Stromal cell of bone marrow (primary cell): ENCODE measurements around the gene RPA3.
"Not testable (repeated sequence)": the region's sequence is repeated elsewhere in the genome, so short reads cannot be mapped to it uniquely, and the experiment has no call there.

Source experiments
- DNase-seq: peaks from one replicate; pipeline ENCODE4 v3.0.0-alpha.2; 2012; ENCODE audit warnings: low read depth

Gene RPA3

DNA sequence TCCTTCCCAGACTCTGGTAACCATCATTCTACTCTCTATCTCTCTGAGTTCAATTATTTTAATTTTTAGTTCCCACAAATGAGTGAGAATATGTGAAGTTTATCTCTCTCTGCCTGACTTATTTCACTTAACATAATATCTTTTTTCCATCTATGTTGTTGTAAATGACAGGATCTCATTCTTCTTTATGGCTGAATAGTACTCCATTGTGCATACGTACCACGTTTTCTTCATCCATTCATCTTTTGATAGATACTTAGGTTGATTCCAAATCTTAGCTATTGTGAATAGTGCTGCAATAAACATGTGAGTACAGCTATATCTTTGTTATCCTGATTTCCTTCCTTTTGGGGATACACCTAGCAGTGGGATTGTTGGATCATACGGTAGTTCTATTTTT is 23.9 kb downstream of the RPA3 start:
- DNase-seq: no peak

DNA sequence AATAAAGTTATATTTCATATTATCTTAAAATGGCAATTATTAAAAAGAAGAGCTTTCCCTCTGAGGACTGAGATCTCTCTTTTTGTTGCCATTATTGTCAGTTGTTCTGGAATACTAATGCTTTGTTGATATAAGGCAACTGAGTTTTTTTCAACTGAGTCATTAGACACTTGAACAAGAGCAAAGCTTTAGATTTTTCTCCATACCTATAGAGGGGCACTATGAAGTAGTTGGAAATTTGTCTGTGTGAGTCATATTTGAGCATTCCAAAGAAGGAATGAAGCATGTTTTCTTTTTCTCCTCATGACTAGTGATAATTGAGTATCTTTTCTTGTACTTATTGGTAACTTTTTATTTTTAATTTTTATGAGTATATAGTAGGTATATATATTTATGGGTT is 24.5 kb downstream of the RPA3 start:
- peak; percentile 16 for DNase-seq

DNA sequence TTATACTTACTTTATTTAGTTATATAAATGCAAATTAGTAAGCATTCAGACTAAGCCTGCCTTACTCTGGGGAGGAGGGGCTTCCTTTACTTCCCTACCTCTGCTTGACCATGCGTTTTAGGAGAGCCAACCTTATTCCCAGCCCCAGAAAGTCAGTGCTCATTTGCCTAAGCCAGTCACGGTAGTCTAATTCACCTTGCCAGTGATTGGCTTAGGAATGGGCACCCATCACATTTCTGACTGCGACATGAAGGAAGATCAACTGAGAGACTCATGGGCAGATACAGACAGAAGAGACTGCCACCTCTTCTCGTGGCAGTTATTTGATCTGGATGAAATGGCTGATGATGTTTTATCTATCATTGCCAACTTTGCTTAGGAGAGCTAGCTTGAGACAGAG is 29.5 kb downstream of the RPA3 start:
- DNase-seq: no peak

DNA sequence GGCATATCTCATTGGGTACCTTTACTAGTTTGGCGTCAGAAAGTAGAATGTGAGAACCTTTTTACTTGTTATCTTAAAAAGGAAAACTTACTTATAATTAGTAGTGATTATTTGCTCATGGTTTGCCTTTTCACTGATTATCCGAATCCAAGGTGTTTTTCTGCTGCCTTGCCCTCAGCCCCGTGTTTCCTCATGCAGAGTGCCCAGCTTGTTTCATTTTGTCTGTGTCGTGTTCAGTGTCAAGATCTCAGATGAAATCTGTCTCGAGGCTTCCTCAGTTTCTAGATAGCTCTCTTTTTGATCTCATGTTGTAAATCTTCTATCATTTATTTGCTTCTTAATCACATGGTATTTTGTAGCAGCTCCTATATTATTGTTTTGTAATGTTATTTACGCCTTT is 30.1 kb downstream of the RPA3 start:
- DNase-seq: no peak

DNA sequence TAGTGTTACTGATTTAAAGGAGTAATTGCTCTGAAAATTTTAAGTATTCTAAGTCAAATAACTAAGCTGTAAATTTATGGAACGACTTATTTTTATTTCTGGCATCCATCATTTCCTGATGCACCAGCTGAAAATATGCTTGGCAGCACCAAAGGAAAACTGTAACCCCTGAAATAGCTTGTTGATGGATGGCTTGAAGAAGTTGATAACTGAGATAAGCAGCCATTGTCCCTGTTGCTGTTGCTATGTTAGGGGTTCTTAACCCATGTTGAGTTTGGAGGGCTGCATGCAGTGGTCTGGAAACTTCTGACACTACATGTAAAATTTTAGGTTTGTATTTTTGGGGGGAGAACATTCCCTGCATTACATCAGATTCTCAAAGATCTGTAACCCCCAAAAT is 30.6 kb downstream of the RPA3 start:
- DNase-seq: no peak

DNA sequence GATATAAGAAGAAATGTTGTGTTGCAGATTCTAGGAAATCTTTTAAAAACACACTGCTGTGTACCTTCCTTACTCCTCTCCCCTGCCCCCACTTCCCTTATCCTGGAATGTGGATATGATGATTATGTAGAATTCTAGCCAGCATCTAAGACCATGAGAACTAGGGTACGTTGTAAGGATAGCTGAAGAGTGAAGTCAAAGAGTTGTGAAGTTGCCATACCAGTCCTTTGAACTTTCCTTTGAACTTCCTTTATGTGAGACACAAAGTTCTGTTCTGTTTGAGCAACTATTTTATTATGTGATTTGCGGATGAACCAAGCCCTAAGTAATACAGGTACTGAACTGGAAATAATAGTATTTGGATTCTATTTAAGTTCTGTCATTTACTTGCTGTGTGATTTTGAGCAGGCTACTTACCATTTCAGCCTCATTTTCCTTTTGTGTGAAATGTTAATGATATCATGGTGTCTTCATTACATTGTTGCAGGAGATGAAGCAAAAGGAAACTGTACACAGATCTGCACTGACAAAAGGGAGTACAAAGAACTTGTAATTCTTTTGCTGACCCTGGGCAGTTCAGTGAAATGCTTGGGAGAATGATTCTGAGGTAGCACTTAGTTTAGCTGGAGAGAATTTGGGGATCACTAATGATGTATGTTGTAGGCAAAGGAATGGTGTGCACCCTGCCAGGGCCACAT is 31.4 kb downstream of the RPA3 start:
- no peak for DNase-seq

DNA sequence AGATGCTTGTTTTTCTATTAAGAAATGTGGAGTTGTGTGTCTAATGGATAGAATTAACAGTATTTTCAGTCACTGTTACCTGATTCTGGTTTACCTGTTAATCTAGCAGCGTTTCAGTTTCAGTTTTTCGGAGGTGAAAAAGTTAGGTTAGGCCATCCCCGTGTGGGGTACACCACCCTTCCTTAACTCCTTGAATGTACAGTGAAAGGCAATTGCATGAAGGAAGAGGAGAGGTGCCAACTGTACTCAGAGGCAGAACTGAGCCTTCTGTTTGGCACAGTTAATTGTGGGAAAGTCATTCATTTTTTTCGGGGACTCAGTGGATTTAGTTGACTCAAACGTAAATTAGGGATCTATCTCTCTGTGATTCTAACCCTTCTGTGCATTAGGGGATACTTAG is 35.5 kb downstream of the RPA3 start:
- no peak for DNase-seq

DNA sequence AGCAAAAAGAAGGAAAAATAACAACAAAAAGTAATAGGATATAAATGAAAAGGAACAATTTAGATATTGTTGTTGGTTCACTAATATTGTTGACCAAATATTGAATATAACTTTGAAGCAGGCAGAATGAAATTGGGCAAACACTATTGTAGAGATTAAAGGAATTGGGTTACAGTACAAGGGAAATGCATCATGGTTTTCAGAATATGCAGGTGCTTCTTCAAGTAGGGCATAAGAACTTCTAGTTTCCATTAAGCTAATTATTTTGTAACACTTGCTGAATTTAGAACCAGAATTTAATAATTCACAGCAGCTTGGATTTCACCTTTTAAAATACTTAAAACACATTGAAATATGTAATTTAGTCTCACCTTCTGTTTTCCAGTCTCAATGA is 36.5 kb downstream of the RPA3 start:
- DNase-seq: no peak

DNA sequence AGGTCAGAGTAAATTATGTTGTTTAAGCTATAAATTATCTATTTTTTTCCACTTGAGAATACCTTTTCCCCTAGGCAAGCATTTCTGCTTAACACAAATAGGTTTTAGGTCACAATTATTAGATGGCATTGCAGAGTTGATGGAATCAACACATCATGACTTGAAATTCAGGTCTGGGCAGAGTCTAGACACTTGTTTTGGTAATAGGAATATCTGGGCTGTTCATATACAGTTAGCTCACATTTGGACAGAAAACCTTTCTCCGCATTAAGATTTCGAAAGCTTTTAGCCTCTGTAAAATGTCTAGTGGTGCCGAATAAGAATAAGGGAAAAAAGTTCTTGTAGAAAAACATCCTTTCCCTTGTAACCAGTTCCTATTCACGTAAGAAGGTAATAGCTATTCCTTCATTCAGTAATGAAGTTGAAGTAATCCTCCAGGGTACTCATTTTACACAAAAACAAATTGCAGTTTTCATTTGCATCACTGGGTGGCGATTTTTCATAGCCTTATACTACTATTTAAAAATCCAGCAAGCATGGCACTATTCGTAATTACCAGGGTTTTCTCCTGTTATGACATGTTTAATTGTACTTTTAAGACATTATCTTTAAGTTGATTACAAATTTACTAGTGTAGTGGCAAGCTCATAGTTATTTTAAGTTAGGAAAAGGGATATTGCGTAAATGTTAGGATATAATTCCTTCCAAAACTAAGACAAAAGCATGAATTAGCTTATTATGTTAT is 37.0 kb downstream of the RPA3 start:
- DNase-seq: peak; percentile 57

DNA sequence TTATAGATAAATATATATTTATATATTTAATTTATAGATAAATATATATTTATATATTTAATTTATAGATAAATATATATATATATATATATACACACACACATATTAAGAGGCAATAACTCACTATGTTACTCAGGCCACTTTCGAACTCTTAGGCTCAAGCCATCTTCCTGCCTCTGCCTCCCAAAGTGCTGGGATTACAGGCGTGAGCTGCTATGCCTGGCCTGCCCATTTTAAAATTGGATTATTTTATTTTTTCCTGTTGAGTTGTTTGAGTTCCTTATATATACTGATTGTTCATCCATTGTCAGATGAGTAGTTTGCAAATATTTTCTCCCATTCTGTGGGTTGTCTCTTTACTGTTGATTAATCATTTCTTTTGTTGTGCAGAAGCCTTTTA is 38.8 kb downstream of the RPA3 start:
- DNase-seq: not testable (repeated sequence)

DNA sequence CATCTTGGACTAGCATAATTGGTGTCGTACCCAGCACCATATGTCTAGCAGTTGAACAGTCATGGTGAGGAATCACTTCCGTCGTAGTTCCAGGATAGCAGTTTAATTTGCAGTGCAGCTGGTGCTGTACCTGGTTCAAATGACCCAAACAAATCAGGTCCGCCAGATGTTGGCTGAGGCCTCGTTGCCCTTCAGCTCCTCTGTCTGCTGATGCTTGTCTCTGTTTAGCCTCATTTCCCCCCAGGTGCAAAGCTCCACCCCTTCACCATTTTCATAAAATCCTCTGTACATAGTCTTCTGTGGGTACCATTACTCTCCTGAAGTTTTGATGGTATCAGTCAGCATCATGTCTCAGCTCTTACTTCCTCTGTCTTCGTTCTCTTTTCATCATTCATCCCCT is 42.7 kb downstream of the RPA3 start:
- no peak for DNase-seq

DNA sequence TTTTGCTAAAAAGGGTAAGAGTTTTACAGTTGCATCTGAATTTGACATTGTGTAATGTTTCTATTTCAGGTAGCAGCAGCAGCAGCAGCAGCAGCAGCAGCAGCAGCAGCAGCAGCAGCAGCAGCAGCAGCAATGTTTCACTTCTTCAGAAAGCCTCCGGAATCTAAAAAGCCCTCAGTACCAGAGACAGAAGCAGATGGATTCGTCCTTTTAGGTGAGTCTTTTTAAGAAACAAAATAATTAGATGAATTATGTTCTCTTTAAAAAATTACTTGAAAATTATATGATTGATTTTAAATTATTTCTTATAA is 45.2 kb downstream of the RPA3 start:
- DNase-seq: no peak

DNA sequence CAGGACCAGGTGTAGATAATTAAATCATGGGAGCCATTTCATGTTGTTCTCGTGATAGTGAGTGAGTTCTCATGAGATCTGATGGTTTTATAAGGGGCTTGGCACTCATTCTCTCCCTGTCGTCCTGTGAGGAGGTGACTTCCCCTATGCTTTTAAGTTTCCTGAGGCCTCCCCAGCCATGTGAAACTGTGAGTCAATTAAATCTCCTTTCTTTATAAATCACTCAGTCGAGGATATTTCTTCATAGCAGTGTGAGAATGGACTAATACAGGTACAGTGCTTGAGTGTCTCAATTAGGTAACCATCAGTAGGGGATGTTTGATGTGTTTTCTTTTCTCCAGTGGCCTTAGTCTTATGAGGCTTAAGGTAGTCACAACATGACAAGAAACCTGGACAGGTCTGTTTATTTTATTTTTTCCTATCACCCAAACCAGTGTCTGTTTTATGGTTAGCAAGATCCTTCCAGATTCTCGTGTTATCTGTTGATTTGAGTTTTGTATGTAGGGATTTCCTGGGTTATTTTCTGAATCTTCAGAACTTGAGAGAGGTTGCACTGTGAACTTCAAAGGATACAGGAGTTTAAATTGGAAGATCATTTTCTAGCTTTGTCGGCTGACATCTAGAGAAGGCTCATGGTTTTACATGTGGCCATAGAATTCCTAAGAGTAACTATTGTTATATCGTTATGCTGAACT is 45.7 kb downstream of the RPA3 start:
- DNase-seq: no peak

DNA sequence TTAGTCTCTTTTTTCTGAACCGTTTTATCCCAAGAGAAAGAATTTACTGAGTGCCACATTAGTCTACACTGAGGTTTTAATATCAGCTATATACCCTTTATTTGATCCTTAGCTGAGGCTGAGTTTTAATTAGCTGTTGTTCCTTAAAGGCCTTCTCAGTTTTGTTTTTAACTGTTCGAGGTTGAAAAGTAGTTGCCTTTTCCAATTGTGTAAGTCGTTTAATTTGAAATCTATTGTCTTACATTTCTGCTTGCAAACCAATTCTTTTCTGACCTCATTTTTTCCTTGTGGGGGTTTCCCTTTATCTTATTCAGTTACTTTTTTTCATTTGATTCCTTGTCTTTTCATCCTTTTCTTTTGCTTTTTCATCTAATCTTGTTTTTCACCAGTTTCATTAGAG is 47.0 kb downstream of the RPA3 start:
- no peak for DNase-seq

DNA sequence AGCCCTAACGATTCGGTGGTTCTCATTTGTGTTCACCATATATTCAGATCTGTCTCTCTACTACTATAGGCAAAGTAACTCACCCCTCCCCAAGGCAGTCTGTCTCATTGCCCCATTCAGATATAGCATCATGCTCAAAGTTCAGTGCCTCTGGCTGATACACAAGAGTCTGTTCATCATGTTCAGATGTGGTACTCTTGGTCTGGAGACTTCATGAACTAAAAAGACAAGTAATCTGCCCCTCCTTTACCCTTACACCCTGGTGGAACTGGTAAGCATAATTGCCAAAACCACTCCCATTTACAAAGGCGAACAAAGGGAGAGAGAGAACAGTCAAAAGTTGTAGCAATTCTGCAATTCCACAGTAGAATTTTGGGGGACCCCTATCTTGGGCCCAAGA is 47.9 kb downstream of the RPA3 start:
- no peak for DNase-seq

DNA sequence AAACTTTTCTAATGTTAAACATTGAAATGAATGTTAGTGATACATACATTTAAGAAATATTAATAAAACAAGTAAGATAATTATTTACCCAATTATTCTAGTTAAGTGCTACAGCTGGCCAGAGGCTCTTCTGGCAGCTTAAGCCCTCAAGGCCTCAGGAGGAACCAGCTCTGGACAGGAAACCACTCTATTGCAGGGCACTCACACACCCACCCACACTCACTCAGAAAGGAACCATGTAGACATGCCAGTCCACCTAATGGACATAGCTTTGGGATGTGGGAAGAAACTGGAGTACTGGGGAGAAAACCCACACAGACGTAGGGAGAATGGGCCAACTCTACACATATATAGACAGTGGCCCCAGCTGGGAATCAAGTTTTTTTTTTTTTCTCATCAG is 49.7 kb downstream of the RPA3 start:
- no peak for DNase-seq

DNA sequence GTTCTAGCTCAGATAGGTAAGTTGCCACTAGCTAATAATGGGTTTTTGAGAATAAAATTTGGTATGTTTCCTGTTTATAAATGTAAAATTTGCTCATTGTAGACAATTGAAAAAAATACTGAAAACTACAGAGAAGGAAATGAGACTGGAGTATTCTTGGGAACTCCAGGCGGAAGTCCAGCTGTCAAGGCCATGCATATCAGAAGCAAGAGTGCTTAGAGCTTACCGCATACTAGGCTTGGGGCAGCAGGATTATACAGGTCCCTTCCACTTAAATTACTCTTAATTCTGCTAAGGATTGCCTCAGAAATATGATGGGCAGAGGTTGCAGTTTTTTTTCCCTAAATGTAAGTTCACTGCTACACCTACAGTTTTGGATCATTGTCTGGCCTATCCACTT is 51.2 kb downstream of the RPA3 start:
- no peak for DNase-seq

DNA sequence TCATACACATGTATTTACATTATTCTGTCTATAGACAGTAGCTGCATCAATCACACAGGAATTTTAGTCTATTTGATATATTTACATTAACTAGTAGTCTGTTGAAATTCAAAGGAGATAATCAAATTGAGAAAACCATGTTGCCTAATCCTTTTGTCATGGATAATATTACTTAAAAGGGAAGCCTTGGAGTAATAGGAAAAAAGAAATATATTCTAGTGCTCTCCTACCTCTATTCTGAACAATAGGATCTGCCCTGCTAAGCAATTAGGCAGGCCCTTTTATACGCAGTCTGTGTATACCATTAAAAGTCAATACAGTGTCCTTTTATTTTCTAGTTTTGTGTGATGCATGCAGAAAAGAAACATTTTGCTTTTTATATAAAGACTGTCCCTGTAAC is 53.4 kb downstream of the RPA3 start:
- no peak for DNase-seq

DNA sequence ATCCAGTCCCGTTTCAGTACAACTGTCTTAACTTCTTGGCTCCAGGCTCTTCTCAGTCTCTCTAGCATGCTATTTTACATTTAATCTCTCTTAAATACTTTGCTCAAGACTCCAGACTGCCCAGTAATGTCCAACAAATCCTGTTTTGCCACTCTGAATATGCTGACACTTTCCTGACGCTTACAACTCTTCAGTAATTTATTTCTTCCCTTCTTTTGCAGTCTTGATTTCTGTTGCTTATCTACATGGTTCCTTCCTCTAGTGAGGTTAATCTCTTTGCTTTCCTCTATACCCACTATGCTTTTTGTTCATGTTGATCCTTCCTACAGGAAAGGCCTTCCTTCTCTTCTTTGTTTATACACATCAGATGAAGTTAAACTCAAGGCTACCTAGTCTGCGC is 54.1 kb downstream of the RPA3 start:
- no peak for DNase-seq

DNA sequence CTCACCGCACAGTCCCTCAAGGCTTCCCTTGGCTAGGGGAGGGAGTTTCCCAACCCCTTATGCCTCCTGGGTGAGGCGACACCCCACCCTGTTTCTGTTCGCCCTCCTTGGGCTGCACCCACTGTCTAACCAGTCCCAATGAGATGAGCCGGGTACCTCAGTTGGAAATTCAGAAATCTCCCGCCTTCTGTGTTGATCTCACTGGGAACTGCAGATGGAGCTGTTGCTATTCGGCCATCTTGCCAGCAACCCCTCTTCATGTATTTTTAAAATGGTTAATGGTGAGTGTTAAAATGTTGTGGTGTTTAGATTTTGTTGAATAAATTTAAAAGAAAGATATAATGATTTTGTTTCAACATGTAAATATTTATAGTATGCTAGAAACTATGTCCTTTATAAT is 55.9 kb downstream of the RPA3 start:
- DNase-seq: no peak

DNA sequence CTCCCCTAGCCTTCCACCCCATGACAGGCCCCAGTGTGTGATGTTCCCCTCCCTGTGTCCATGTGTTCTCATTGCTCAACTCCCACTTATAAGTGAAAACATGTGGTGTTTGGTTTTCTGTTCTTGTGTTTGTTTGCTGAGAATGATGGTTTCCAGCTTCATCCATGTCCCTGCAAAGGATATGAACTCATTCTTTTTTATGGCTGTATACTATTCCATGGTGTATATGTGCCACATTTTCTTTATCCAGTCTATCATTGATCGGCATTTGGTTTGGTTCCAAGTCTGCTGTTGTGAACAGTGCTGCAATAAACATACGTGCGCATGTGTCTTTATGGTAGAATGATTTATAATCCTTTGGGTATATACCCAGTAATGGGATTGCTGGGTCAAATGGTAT is 61.9 kb downstream of the RPA3 start:
- DNase-seq: not testable (repeated sequence)

DNA sequence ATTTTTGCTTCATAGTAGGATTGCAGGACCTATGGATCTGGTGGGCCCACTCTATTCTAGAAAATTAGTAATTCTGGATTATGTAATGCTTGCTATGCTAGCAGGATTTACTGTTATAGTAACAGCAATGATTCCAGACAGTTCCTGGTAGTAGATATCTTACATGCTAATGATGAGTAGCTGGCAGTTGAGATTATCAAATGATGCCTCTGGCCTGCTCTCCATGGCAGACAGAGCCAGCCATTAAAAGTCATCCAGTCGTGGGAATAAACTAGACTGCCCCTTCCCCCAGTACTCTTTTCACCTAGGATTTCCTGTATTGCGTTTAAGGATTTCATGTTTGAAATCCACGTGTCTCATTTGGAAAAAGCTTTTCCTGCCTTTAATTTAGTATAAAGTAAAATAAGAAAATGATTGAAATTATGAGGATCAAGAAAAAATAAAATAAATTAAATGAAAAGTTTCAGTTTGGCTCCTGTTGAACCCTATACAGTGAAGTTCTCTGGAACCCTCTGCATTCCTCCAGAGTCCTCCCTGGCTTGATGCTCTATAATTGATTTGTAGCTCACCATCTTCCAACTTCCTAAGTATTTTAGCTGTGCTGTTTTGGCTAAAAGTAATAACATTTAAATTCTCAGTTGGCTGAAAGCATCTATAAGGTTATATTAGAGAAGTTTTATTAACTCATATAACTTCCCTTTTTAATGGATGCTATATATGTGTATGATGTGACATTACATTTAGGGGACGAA is 63.3 kb downstream of the RPA3 start:
- no peak for DNase-seq
